HepG2 (cell line): ENCODE measurements around the gene SUN5. TPM values are rescaled to one million over a fixed set of nuclear protein-coding genes. Genes with fewer than 3 reads are reported as not detected.
A peak's percentile ranks its signal among the peaks of the same experiment; 100 is the strongest.

Experiments used
- ATF7-NPFF ChIP-seq: sonication (generic); formaldehyde crosslinking; IDR thresholded peaks from 2 replicates; pipeline ENCODE4 v1.8.1; 2023; ENCODE audit warnings: mild to moderate bottlenecking, low read depth, missing genetic modification reagents, moderate library complexity
- CBFB ChIP-seq: sonication (generic); formaldehyde crosslinking; IDR thresholded peaks from 2 replicates; pipeline ENCODE4 v1.4.0; 2020; ENCODE audit warnings: missing genetic modification reagents
- GPN1 ChIP-seq: sonication (generic); formaldehyde crosslinking; IDR thresholded peaks from 2 replicates; pipeline ENCODE4 v1.5.1; 2020; ENCODE audit warnings: missing genetic modification reagents, borderline replicate concordance
- HMG20A ChIP-seq: IDR thresholded peaks from 2 replicates; pipeline ENCODE4 v1.6.1; 2016; ENCODE audit warnings: borderline replicate concordance
- JUN ChIP-seq: sonication (generic); formaldehyde crosslinking; IDR thresholded peaks from 2 replicates; pipeline ENCODE4 v1.4.0; 2020; ENCODE audit warnings: mild to moderate bottlenecking, missing genetic modification reagents
- KMT2B ChIP-seq: IDR thresholded peaks from 2 replicates; pipeline ENCODE4 v1.6.1; 2016; ENCODE audit warnings: missing genetic modification reagents, missing compliant biosample characterization
- NONO ChIP-seq, 2 experiments: fragments of 450-650 bp in 1 of 2; sonication (generic) in 1 of 2; formaldehyde crosslinking in 1 of 2; IDR thresholded peaks in 1 of 2; conservative IDR thresholded peaks in 1 of 2; 2 replicates each; pipeline versions ENCODE4 v1.6.1 to v1.8.0; 2017 to 2022; ENCODE audit warnings: mild to moderate bottlenecking in 1 of 2, missing genetic modification reagents in 1 of 2, moderate library complexity in 1 of 2
- SALL1 ChIP-seq: sonication (generic); formaldehyde crosslinking; IDR thresholded peaks from 2 replicates; pipeline ENCODE4 v1.8.0; 2022; ENCODE audit warnings: mild to moderate bottlenecking, missing genetic modification reagents
- SIX4 ChIP-seq: sonication (generic); formaldehyde crosslinking; IDR thresholded peaks from 2 replicates; pipeline ENCODE4 v1.4.0; 2020; ENCODE audit warnings: missing genetic modification reagents
- ZNF260 ChIP-seq: sonication (generic); formaldehyde crosslinking; IDR thresholded peaks from 2 replicates; pipeline ENCODE4 v1.4.0; 2020; ENCODE audit warnings: missing genetic modification reagents, low read depth, mild to moderate bottlenecking, borderline replicate concordance
- ZNF264 ChIP-seq: sonication (generic); formaldehyde crosslinking; IDR thresholded peaks from 2 replicates; pipeline ENCODE4 v1.4.0; 2020; ENCODE audit warnings: missing genetic modification reagents
- ZNF484 ChIP-seq: sonication (generic); formaldehyde crosslinking; IDR thresholded peaks from 2 replicates; pipeline ENCODE4 v1.5.1; 2020; ENCODE audit warnings: mild to moderate bottlenecking, low read depth, missing genetic modification reagents, borderline replicate concordance
- ZNF709 ChIP-seq: sonication (generic); formaldehyde crosslinking; IDR thresholded peaks from 2 replicates; pipeline ENCODE4 v1.5.0; 2020; ENCODE audit warnings: mild to moderate bottlenecking, missing genetic modification reagents
- polyA plus RNA-seq, 8 experiments: library from polyadenylated mRNA; depleted of rRNA in 3 of 8; stranded (reverse) in 7 of 8; unstranded in 1 of 8; fragments of >200 nt; fragmentation: Illumina TruSeq in 4 of 8; extraction: Trizol in 4 of 8; gene quantifications; 2 replicates each; pipeline versions ENCODE4 v1.2.1 to v1.2.3, GENCODE V29; 2011 to 2016; ENCODE audit warnings: low read depth in 4 of 8, missing spikeins in 1 of 8, mixed read lengths in 1 of 8; ENCODE audit not compliant: insufficient read depth in 1 of 8
- total RNA-seq, 5 experiments: library from RNA; depleted of rRNA; stranded (reverse); fragments of >200 nt; fragmentation: Illumina TruSeq; extraction: Trizol; gene quantifications; 2 replicates each; pipeline ENCODE4 v1.2.3, GENCODE V29; 2016; ENCODE audit warnings: low read depth in 1 of 5
- TF ChIP-seq, protein P1 (sequence below): sonication (generic); formaldehyde crosslinking; IDR thresholded peaks from 2 replicates; pipeline ENCODE4 v1.5.0; 2020; ENCODE audit warnings: mild to moderate bottlenecking, missing genetic modification reagents, borderline replicate concordance
- TF ChIP-seq, protein P2 (sequence below): sonication (generic); formaldehyde crosslinking; IDR thresholded peaks from 2 replicates; pipeline ENCODE4 v1.5.1; 2020; ENCODE audit warnings: missing genetic modification reagents, mild to moderate bottlenecking, borderline replicate concordance

SUN5 gene
- total and polyA plus RNA-seq, 2 of the 13 experiments (the other 11 are each of a cell fraction or from before 2014, with no cell fraction given): not detected

DNA sequence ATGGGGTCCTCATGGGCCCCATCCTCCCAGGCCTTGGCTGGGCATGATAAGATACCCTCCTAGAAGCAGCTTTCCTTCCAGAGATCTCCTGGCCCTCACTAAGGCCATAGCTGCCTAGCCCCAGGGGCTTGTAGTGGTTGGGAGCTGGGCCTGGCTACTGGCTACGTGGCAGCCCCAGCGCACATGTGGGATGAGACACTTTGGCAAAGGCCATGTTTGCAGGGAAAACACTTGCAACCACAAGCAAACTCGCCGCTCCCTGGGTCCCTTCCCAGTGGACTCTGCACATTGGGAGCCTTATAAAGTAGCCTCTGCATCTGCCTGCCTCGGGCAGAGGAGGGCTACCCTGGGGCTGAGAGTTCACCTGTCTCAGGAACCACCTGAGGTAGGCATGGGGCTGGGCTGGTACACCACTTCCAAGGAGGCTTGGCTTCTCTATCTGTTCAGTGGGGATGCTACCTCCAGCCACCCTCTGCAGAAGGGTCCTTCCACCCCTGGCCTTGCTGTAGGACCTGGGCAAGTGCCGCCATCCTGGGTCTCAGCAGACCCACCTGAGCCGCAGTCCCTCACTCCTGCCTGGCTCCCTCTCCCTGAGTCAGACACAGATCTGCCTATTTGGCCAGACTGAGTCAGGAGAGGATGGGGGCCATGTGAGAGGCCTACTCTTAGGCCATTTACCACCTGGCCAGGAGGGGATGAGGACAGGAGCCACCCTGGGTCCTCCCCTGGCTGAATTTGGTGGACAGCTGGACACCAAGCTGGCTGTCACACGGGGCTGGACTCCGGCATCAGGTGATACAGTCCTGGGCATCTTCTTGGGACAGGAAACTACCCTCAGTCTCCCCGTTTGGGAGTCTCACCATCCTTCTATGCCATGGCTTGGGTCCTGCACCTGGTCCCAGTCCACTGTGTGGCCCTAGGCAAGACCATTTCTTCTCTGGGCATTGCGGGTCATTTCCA, 3.4 kb upstream of the SUN5 start, which contains the start of gene BPIFB2 (continued):
- TF ChIP-seq, protein P1, sequence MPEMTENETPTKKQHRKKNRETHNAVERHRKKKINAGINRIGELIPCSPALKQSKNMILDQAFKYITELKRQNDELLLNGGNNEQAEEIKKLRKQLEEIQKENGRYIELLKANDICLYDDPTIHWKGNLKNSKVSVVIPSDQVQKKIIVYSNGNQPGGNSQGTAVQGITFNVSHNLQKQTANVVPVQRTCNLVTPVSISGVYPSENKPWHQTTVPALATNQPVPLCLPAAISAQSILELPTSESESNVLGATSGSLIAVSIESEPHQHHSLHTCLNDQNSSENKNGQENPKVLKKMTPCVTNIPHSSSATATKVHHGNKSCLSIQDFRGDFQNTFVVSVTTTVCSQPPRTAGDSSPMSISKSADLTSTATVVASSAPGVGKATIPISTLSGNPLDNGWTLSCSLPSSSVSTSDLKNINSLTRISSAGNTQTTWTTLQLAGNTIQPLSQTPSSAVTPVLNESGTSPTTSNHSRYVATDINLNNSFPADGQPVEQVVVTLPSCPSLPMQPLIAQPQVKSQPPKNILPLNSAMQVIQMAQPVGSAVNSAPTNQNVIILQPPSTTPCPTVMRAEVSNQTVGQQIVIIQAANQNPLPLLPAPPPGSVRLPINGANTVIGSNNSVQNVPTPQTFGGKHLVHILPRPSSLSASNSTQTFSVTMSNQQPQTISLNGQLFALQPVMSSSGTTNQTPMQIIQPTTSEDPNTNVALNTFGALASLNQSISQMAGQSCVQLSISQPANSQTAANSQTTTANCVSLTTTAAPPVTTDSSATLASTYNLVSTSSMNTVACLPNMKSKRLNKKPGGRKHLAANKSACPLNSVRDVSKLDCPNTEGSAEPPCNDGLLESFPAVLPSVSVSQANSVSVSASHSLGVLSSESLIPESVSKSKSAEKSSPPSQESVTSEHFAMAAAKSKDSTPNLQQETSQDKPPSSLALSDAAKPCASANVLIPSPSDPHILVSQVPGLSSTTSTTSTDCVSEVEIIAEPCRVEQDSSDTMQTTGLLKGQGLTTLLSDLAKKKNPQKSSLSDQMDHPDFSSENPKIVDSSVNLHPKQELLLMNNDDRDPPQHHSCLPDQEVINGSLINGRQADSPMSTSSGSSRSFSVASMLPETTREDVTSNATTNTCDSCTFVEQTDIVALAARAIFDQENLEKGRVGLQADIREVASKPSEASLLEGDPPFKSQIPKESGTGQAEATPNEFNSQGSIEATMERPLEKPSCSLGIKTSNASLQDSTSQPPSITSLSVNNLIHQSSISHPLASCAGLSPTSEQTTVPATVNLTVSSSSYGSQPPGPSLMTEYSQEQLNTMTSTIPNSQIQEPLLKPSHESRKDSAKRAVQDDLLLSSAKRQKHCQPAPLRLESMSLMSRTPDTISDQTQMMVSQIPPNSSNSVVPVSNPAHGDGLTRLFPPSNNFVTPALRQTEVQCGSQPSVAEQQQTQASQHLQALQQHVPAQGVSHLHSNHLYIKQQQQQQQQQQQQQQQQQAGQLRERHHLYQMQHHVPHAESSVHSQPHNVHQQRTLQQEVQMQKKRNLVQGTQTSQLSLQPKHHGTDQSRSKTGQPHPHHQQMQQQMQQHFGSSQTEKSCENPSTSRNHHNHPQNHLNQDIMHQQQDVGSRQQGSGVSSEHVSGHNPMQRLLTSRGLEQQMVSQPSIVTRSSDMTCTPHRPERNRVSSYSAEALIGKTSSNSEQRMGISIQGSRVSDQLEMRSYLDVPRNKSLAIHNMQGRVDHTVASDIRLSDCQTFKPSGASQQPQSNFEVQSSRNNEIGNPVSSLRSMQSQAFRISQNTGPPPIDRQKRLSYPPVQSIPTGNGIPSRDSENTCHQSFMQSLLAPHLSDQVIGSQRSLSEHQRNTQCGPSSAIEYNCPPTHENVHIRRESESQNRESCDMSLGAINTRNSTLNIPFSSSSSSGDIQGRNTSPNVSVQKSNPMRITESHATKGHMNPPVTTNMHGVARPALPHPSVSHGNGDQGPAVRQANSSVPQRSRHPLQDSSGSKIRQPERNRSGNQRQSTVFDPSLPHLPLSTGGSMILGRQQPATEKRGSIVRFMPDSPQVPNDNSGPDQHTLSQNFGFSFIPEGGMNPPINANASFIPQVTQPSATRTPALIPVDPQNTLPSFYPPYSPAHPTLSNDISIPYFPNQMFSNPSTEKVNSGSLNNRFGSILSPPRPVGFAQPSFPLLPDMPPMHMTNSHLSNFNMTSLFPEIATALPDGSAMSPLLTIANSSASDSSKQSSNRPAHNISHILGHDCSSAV: peak; percentile 81; the same call in 1 of the 2 replicates
- TF ChIP-seq KMT2B: 0 out of 2 replicates have a peak, but pooled peaks have one; percentile 32
- no peak for TF ChIP-seq JUN (CRISPR knock-in tag)
- no peak for TF ChIP-seq NONO (IDR thresholded peaks at IDR 0.05)
- TF ChIP-seq NONO (CRISPR knock-in tag; conservative IDR thresholded peaks at IDR 0.05): peak; percentile 91; the same call in 1 of the 2 replicates
- TF ChIP-seq ZNF484 (CRISPR knock-in tag): 0 out of 2 replicates have a peak, but pooled peaks have one; percentile 19
- no peak for TF ChIP-seq GPN1 (CRISPR knock-in tag)
- TF ChIP-seq ATF7-NPFF (CRISPR knock-in tag): peak; percentile 82; the same call in 1 of the 2 replicates
- peak; percentile 86 for TF ChIP-seq ZNF264 (CRISPR knock-in tag)
- peak; percentile 98 for TF ChIP-seq CBFB
- peak; percentile 92 for TF ChIP-seq SALL1 (CRISPR knock-in tag)
- TF ChIP-seq ZNF260 (CRISPR knock-in tag): peak; percentile 88; the same call in 1 of the 2 replicates
- peak; percentile 31; the same call in 1 of the 2 replicates for TF ChIP-seq ZNF709 (CRISPR knock-in tag)
- peak; percentile 34; the same call in 1 of the 2 replicates for TF ChIP-seq SIX4 (CRISPR knock-in tag)
- TF ChIP-seq HMG20A (CRISPR knock-in tag): peak; percentile 76
- TF ChIP-seq, protein P2, sequence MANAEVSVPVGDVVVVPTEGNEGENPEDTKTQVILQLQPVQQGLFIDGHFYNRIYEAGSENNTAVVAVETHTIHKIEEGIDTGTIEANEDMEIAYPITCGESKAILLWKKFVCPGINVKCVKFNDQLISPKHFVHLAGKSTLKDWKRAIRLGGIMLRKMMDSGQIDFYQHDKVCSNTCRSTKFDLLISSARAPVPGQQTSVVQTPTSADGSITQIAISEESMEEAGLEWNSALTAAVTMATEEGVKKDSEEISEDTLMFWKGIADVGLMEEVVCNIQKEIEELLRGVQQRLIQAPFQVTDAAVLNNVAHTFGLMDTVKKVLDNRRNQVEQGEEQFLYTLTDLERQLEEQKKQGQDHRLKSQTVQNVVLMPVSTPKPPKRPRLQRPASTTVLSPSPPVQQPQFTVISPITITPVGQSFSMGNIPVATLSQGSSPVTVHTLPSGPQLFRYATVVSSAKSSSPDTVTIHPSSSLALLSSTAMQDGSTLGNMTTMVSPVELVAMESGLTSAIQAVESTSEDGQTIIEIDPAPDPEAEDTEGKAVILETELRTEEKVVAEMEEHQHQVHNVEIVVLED (CRISPR knock-in tag): peak; percentile 73
